ENCODE data around the gene JPT2.

DNA sequence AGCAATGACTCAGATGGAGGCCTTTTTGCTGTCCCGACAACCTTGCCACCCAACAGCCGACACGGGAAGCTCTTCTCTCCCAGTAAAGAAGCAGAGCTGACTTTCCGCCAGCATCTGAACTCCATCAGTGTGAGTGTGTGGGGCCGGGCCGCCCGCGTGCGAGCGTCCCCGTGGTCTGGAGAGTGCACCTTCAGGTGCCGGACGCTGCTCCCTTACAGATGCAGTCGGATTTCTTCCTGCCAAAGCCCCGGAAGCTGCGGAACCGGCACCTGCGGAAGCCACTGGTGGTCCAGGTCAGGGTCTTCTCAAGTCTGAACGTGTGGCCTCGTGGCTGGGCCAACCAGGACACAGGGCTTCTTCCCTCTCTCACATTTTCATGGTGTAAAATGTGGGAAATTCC is 15.5 kb upstream of the JPT2 start:
- no peak for TF ChIP-seq HOXA7 (CRISPR knock-in tag; IDR thresholded peaks at IDR 0.05; ENCODE audit: borderline replicate concordance)
- no peak for TF ChIP-seq GLI4 (tag by site-specific recombination; IDR thresholded peaks at IDR 0.05)
- TF ChIP-seq, protein P1, sequence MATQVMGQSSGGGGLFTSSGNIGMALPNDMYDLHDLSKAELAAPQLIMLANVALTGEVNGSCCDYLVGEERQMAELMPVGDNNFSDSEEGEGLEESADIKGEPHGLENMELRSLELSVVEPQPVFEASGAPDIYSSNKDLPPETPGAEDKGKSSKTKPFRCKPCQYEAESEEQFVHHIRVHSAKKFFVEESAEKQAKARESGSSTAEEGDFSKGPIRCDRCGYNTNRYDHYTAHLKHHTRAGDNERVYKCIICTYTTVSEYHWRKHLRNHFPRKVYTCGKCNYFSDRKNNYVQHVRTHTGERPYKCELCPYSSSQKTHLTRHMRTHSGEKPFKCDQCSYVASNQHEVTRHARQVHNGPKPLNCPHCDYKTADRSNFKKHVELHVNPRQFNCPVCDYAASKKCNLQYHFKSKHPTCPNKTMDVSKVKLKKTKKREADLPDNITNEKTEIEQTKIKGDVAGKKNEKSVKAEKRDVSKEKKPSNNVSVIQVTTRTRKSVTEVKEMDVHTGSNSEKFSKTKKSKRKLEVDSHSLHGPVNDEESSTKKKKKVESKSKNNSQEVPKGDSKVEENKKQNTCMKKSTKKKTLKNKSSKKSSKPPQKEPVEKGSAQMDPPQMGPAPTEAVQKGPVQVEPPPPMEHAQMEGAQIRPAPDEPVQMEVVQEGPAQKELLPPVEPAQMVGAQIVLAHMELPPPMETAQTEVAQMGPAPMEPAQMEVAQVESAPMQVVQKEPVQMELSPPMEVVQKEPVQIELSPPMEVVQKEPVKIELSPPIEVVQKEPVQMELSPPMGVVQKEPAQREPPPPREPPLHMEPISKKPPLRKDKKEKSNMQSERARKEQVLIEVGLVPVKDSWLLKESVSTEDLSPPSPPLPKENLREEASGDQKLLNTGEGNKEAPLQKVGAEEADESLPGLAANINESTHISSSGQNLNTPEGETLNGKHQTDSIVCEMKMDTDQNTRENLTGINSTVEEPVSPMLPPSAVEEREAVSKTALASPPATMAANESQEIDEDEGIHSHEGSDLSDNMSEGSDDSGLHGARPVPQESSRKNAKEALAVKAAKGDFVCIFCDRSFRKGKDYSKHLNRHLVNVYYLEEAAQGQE (tag by site-specific recombination; IDR thresholded peaks at IDR 0.05) = no peak
- no peak for TF ChIP-seq RBAK (tag by site-specific recombination; IDR thresholded peaks at IDR 0.05)
